ENCODE data around the gene SIAH1. TPM values are rescaled to one million over a fixed set of nuclear protein-coding genes. Genes with fewer than 3 reads are reported as not detected.

SIAH1 gene
- total and polyA plus RNA-seq, 9 of the 15 experiments (the other 6 are each of a cell fraction or from before 2014, with no cell fraction given): 4.1 to 14.3 (median 12.5) TPM

GRCh38 chr16:48393485-48394354, 8.5 kb upstream of the SIAH1 start:
- Histone ChIP-seq H3K9ac (ENCODE audit: insufficient read depth in 1 of 2, low read depth in 2 of 2, low read length in 2 of 2) (no peak overlapping the region; a peak in 1 of 4 replicates), H3K9me1 (ENCODE audit: control insufficient read depth, insufficient read depth, low read length) (no peaks in the 10 kb centered on the region), H3K27ac (ENCODE audit: extremely low read depth, low read depth, low read length) (no peak overlapping the region), H2AFZ (ENCODE audit: low read depth, low read length) (peak overlapping the region; percentile 78), H3K36me3 (ENCODE audit: control insufficient read depth, insufficient read depth, low read length) (no peaks in the 10 kb centered on the region), H3K79me2 (ENCODE audit: control insufficient read depth, insufficient read depth, low read length) (no peaks in the 10 kb centered on the region), H3K4me3 (no peak overlapping the region), H3K4me1 (replicated peaks in 1 of 2; ENCODE audit: control insufficient read depth in 2 of 2, insufficient read depth in 2 of 2, low read length in 2 of 2) (peaks cover 0 to 10% of the 10 kb centered on the region in 2 experiments; a peak in 3 of 5 replicates), H3K4me2 (ENCODE audit: insufficient read depth, low read length) (peak overlapping the region; percentile 7; the same call in 1 of the 2 replicates), H4K20me1 (replicated peaks; ENCODE audit: control insufficient read depth, insufficient read depth, low read length) (no peaks in the 10 kb centered on the region), H3K27me3 (ENCODE audit: control insufficient read depth in 2 of 2, insufficient read depth in 2 of 2, low read length in 2 of 2) (no peaks in the 10 kb centered on the region), H3K9me3 (replicated peaks; ENCODE audit: control insufficient read depth, insufficient read depth, low read depth, low read length) (no peaks in the 10 kb centered on the region)
- in situ Hi-C loops (cut with MboI): no loop called here
- peak in 1 of 4 experiments; percentile 27 for DNase-seq (ENCODE audit: extremely low read depth in 1 of 4, low spot score in 3 of 4)
- no peak for FAIRE-seq
- ChIA-PET CTCF (ENCODE audit: low intra/inter-chr PET ratio) (no interaction called here), POLR2A (interaction anchor here (0.6 to 1.3 kb wide), 10 partner anchors 8 to 1389 kb away, joined by 3 to 6 read pairs (median 3); partner anchors contain the start of gene SIAH1)
- intact Hi-C loops (cut with micrococcal nuclease): no loop called here
- ATAC-seq: peak; percentile 67
- no TSS peak for BruUV-seq (replicated peaks)
- WGBS (ENCODE audit: insufficient coverage, low coverage, missing lambda C conversion rate): 20% methylated on average over 11 of the region's 11 CpGs
- TF ChIP-seq RUNX1 (IDR thresholded peaks at IDR 0.05; ENCODE audit: low read depth) (no peak), MECOM (CRISPR knock-in tag; IDR thresholded peaks at IDR 0.05) (0 out of 2 replicates have a peak, but pooled peaks have one; percentile 8), ATF1 (CRISPR knock-in tag; IDR thresholded peaks at IDR 0.05) (no peak), ATF1 (tag; IDR thresholded peaks at IDR 0.05) (no peak), JUND (IDR thresholded peaks at IDR 0.05; ENCODE audit: borderline replicate concordance, low read depth, low read length) (peak; percentile 46; the same call in 1 of the 2 replicates), JUND (tag; IDR thresholded peaks at IDR 0.05; ENCODE audit: borderline replicate concordance, low read depth, low read length) (no peak; the same call in 2 of the 3 replicates), NRF1 (conservative IDR thresholded peaks at IDR 0.05 in 1 of 2, IDR thresholded peaks at IDR 0.05 in 1 of 2) (0 out of 4 replicates have a peak, but pooled peaks of 1 of the 2 experiments have one; percentile 10), MBD2 (IDR thresholded peaks at IDR 0.05; ENCODE audit: borderline replicate concordance, low read depth) (no peak), RREB1 (CRISPR knock-in tag; IDR thresholded peaks at IDR 0.05) (no peak), ZNF316 (IDR thresholded peaks at IDR 0.05) (peak; percentile 37; the same call in 1 of the 2 replicates)
- TF ChIP-seq, protein P1, sequence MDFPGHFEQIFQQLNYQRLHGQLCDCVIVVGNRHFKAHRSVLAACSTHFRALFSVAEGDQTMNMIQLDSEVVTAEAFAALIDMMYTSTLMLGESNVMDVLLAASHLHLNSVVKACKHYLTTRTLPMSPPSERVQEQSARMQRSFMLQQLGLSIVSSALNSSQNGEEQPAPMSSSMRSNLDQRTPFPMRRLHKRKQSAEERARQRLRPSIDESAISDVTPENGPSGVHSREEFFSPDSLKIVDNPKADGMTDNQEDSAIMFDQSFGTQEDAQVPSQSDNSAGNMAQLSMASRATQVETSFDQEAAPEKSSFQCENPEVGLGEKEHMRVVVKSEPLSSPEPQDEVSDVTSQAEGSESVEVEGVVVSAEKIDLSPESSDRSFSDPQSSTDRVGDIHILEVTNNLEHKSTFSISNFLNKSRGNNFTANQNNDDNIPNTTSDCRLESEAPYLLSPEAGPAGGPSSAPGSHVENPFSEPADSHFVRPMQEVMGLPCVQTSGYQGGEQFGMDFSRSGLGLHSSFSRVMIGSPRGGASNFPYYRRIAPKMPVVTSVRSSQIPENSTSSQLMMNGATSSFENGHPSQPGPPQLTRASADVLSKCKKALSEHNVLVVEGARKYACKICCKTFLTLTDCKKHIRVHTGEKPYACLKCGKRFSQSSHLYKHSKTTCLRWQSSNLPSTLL (IDR thresholded peaks at IDR 0.05): no peak

Measured in K562 (cell line).